HUES64 (cell line): ENCODE data around the gene PLPP2.
"Not testable (repeated sequence)": the region's sequence is repeated elsewhere in the genome, so short reads cannot be mapped to it uniquely, and the experiment has no call there.

Experiments used
- H3K27ac ChIP-seq: 2 replicates; pipeline ENCODE4 v1.7.0; 2013; ENCODE audit warnings: low read depth, low read length, inconsistent platforms
- H3K27me3 ChIP-seq: 2 replicates; pipeline ENCODE4 v1.6.1; 2013; ENCODE audit warnings: mild to moderate bottlenecking, low read length; ENCODE audit not compliant: insufficient read depth
- H3K36me3 ChIP-seq: 2 replicates; pipeline ENCODE4 v1.6.1; 2013; ENCODE audit warnings: mild to moderate bottlenecking, low read length; ENCODE audit not compliant: insufficient read depth
- H3K4me1 ChIP-seq: 2 replicates; pipeline ENCODE4 v1.6.1; 2013; ENCODE audit warnings: mild to moderate bottlenecking, low read length, moderate library complexity; ENCODE audit not compliant: insufficient read depth
- H3K4me3 ChIP-seq: 2 replicates; pipeline ENCODE4 v1.5.1; 2013; ENCODE audit warnings: mild to moderate bottlenecking, low read length, moderate library complexity
- H3K9ac ChIP-seq: 2 replicates; pipeline ENCODE4 v1.6.1; 2013; ENCODE audit warnings: mild to moderate bottlenecking, low read depth, low read length
- H3K9me3 ChIP-seq: 2 replicates; pipeline ENCODE4 v1.6.1; 2013; ENCODE audit warnings: low read depth, low read length; ENCODE audit not compliant: insufficient read depth
- WGBS: fragments of 150-250, 120-280 bp; methylation state at CpG from one replicate; pipeline ENCODE4 v1.1.7; 2013; ENCODE audit warnings: missing lambda C conversion rate; 5-methylcytosine and 5-hydroxymethylcytosine counted together

Gene PLPP2

GRCh38 chr19:279656-280055, 11.5 kb downstream of the PLPP2 start:
- no peak overlapping the region for H3K9ac ChIP-seq
- no peak overlapping the region for H3K4me3 ChIP-seq
- H3K27ac ChIP-seq: no peak overlapping the region
- H3K27me3 ChIP-seq: no peaks in the 10 kb centered on the region
- peaks cover 18% of the 10 kb centered on the region for H3K36me3 ChIP-seq
- H3K9me3 ChIP-seq: no peaks in the 10 kb centered on the region
- WGBS: 94% methylated on average over 10 of the region's 10 CpGs
- H3K4me1 ChIP-seq: peaks cover 11% of the 10 kb centered on the region

- H3K36me3 ChIP-seq: peaks cover 17% of the 10 kb centered on the region
- peaks cover 11% of the 10 kb centered on the region for H3K4me1 ChIP-seq
- no peak overlapping the region for H3K4me3 ChIP-seq
- no peak overlapping the region for H3K9ac ChIP-seq
- WGBS: 96% methylated on average over 7 of the region's 8 CpGs
- no peaks in the 10 kb centered on the region for H3K27me3 ChIP-seq
- no peaks in the 10 kb centered on the region for H3K9me3 ChIP-seq
- no peak overlapping the region for H3K27ac ChIP-seq
These were observed 12.0 kb downstream of the PLPP2 start for GRCh38 chr19:279231-279630.

GRCh38 chr19:277581-278165, 13.5 kb downstream of the PLPP2 start:
- H3K9me3 ChIP-seq: no peaks in the 10 kb centered on the region
- no peaks in the 10 kb centered on the region for H3K27me3 ChIP-seq
- H3K4me1 ChIP-seq: peaks cover 11% of the 10 kb centered on the region
- peaks cover 12% of the 10 kb centered on the region; the same call in 1 of the 2 replicates for H3K36me3 ChIP-seq
- no peak overlapping the region for H3K9ac ChIP-seq
- no peak overlapping the region for H3K4me3 ChIP-seq
- H3K27ac ChIP-seq: no peak overlapping the region
- 40% methylated on average over 21 of the region's 21 CpGs for WGBS

GRCh38 chr19:277131-277530, 14.1 kb downstream of the PLPP2 start:
- WGBS: 81% methylated on average over 7 of the region's 7 CpGs
- H3K36me3 ChIP-seq: peaks cover 12% of the 10 kb centered on the region; the same call in 1 of the 2 replicates
- H3K9me3 ChIP-seq: no peaks in the 10 kb centered on the region
- peaks cover 11% of the 10 kb centered on the region for H3K4me1 ChIP-seq
- H3K27ac ChIP-seq: no peak overlapping the region
- H3K9ac ChIP-seq: no peak overlapping the region
- no peaks in the 10 kb centered on the region for H3K27me3 ChIP-seq
- H3K4me3 ChIP-seq: no peak overlapping the region

- peaks cover 9% of the 10 kb centered on the region; the same call in 1 of the 2 replicates for H3K36me3 ChIP-seq
- no peaks in the 10 kb centered on the region for H3K9me3 ChIP-seq
- no peaks in the 10 kb centered on the region for H3K27me3 ChIP-seq
- no peak overlapping the region for H3K4me3 ChIP-seq
- WGBS: 91% methylated on average over 19 of the region's 19 CpGs
- peaks cover 11% of the 10 kb centered on the region for H3K4me1 ChIP-seq
- no peak overlapping the region for H3K27ac ChIP-seq
- no peak overlapping the region for H3K9ac ChIP-seq
These were observed 15.1 kb downstream of the PLPP2 start for GRCh38 chr19:275958-276646.

- Histone ChIP-seq H3K36me3 (peaks cover 5% of the 10 kb centered on the region; the same call in 1 of the 2 replicates), H3K9ac (no peak overlapping the region), H3K9me3 (no peaks in the 10 kb centered on the region), H3K27me3 (no peaks in the 10 kb centered on the region), H3K27ac (no peak overlapping the region), H3K4me3 (no peak overlapping the region), H3K4me1 (peaks cover 4% of the 10 kb centered on the region)
- 96% methylated on average over 9 of the region's 9 CpGs for WGBS
These were observed 16.2 kb downstream of the PLPP2 start for GRCh38 chr19:275000-275399.

GRCh38 chr19:273393-273792, 17.8 kb downstream of the PLPP2 start:
- 94% methylated on average over 6 of the region's 6 CpGs for WGBS

GRCh38 chr19:271856-272255, 19.3 kb downstream of the PLPP2 start:
- H3K27ac ChIP-seq: no peak overlapping the region
- no peak overlapping the region for H3K9ac ChIP-seq
- H3K9me3 ChIP-seq: no peaks in the 10 kb centered on the region
- H3K27me3 ChIP-seq: peaks cover 16% of the 10 kb centered on the region
- no peaks in the 10 kb centered on the region for H3K36me3 ChIP-seq
- peaks cover 4% of the 10 kb centered on the region; the same call in 1 of the 2 replicates for H3K4me1 ChIP-seq
- H3K4me3 ChIP-seq: no peak overlapping the region
- WGBS: 94% methylated on average over 6 of the region's 6 CpGs

More at GRCh38 chr19:273393-273792, 17.8 kb downstream of the PLPP2 start:
- Histone ChIP-seq H3K36me3 (no peaks in the 10 kb centered on the region), H3K4me3 (no peak overlapping the region), H3K9ac (no peak overlapping the region), H3K27me3 (peaks cover 2% of the 10 kb centered on the region; the same call in 1 of the 2 replicates), H3K27ac (no peak overlapping the region), H3K4me1 (peaks cover 4% of the 10 kb centered on the region), H3K9me3 (no peaks in the 10 kb centered on the region)

GRCh38 chr19:270766-271318, 20.4 kb downstream of the PLPP2 start:
- not testable (repeated sequence) for H3K4me3 ChIP-seq, H3K27ac ChIP-seq, H3K9me3 ChIP-seq, H3K4me1 ChIP-seq, H3K36me3 ChIP-seq, H3K9ac ChIP-seq
- H3K27me3 ChIP-seq: peaks cover 26% of the 10 kb centered on the region
- WGBS: 89% methylated on average over 12 of the region's 12 CpGs

- H3K9ac ChIP-seq: no peak overlapping the region
- no peaks in the 10 kb centered on the region for H3K9me3 ChIP-seq
- no peak overlapping the region for H3K27ac ChIP-seq
- no peak overlapping the region for H3K4me3 ChIP-seq
- H3K27me3 ChIP-seq: peaks cover 39% of the 10 kb centered on the region
- H3K36me3 ChIP-seq: no peaks in the 10 kb centered on the region
- H3K4me1 ChIP-seq: peaks cover 7% of the 10 kb centered on the region; the same call in 1 of the 2 replicates
These were observed 22.0 kb downstream of the PLPP2 start for GRCh38 chr19:269241-269640.

GRCh38 chr19:262125-262524, 29.1 kb downstream of the PLPP2 start:
- Histone ChIP-seq H3K27me3 (peaks cover 26% of the 10 kb centered on the region), H3K9ac (no peak overlapping the region), H3K9me3 (no peaks in the 10 kb centered on the region), H3K4me3 (no peak overlapping the region), H3K4me1 (peaks cover 3% of the 10 kb centered on the region; the same call in 1 of the 2 replicates), H3K36me3 (no peaks in the 10 kb centered on the region), H3K27ac (no peak overlapping the region)
- 67% methylated on average over 1 of the region's 1 CpG for WGBS
